PC-9 (cell line): ENCODE data around the gene MACROD2.

Experiments
- CTCF ChIP-seq: fragments of 200-600 bp; sonication (generic); conservative IDR thresholded peaks from 2 replicates; pipeline ENCODE4 v1.6.1; 2017; ENCODE audit warnings: mixed run types, antibody characterized with exemption, mild to moderate bottlenecking, moderate library complexity
- EZH2 ChIP-seq: fragments of 200-600 bp; sonication (generic); IDR thresholded peaks from 2 replicates; pipeline ENCODE4 v1.8.0; 2017; ENCODE audit warnings: antibody characterized with exemption, low read depth

- TF ChIP-seq CTCF (no peak), EZH2 (no peak)
These were observed 451.1 kb downstream of the MACROD2 start for GRCh38 chr20:14446446-14446845.
